HG03159 (cell line): Measurements from ENCODE around the gene CCDC146.
"Not testable (repeated sequence)": the region's sequence is repeated elsewhere in the genome, so short reads cannot be mapped to it uniquely, and the experiment has no call there.

Experiments
- ATAC-seq: cut with Tn5 transposase; IDR thresholded peaks from one replicate; pipeline ENCODE4 v1.9.1; 2021; ENCODE audit warnings: mild to moderate bottlenecking, moderate library complexity; ENCODE audit not compliant: unreplicated experiment

Gene CCDC146

GRCh38 chr7:77152232-77152631 lies 29.8 kb downstream of the CCDC146 start:
- ATAC-seq, result not testable (repeated sequence)

GRCh38 chr7:77154917-77155464 lies 32.6 kb downstream of the CCDC146 start:
- ATAC-seq, result peak; percentile 75

- ATAC-seq, result not testable (repeated sequence)
These were observed 33.4 kb downstream of the CCDC146 start for GRCh38 chr7:77155601-77156377.

- ATAC-seq, result peak; percentile 78
These were observed 34.6 kb downstream of the CCDC146 start for GRCh38 chr7:77157034-77157433.

- ATAC-seq, result peak; percentile 51
These were observed 35.0 kb downstream of the CCDC146 start for GRCh38 chr7:77157446-77157845.

- not testable (repeated sequence) for ATAC-seq
These were observed 48.7 kb downstream of the CCDC146 start for GRCh38 chr7:77171073-77171472.

GRCh38 chr7:77172437-77173172 lies 50.2 kb downstream of the CCDC146 start:
- ATAC-seq, result not testable (repeated sequence)

- ATAC-seq, result not testable (repeated sequence)
These were observed 52.0 kb downstream of the CCDC146 start for GRCh38 chr7:77174418-77174817.

GRCh38 chr7:77175274-77175800 lies 52.9 kb downstream of the CCDC146 start:
- ATAC-seq, result peak; percentile 83

- ATAC-seq, result not testable (repeated sequence)
These were observed 55.0 kb downstream of the CCDC146 start for GRCh38 chr7:77177321-77177904.

GRCh38 chr7:77178024-77178423 lies 55.6 kb downstream of the CCDC146 start:
- ATAC-seq, result not testable (repeated sequence)

GRCh38 chr7:77181015-77181595 lies 58.7 kb downstream of the CCDC146 start:
- ATAC-seq, result no peak

GRCh38 chr7:77181734-77182133 lies 59.3 kb downstream of the CCDC146 start:
- no peak for ATAC-seq

- no peak for ATAC-seq
These were observed 59.8 kb downstream of the CCDC146 start for GRCh38 chr7:77182261-77182660.

GRCh38 chr7:77184463-77184862 lies 62.0 kb downstream of the CCDC146 start:
- ATAC-seq, result no peak

- no peak for ATAC-seq
These were observed 62.6 kb downstream of the CCDC146 start for GRCh38 chr7:77184990-77185389.

- no peak for ATAC-seq
These were observed 63.5 kb downstream of the CCDC146 start for GRCh38 chr7:77185866-77186265.

GRCh38 chr7:77188731-77189437 lies 66.5 kb downstream of the CCDC146 start:
- no peak for ATAC-seq

GRCh38 chr7:77197141-77197540 lies 74.7 kb downstream of the CCDC146 start:
- ATAC-seq, result no peak
